OCI-LY1 (cell line): ENCODE measurements around the gene AFF2.

Experiments used
- H2AFZ ChIP-seq: fragments of 200-600 bp; sonication (generic), shearing (Covaris generic); 2 replicates; pipeline ENCODE4 v1.6.0; 2014; ENCODE audit warnings: antibody characterized with exemption, mild to moderate bottlenecking, low read length
- H3F3A ChIP-seq: fragments of 200-600 bp; sonication (generic), shearing (Covaris generic); 2 replicates; pipeline ENCODE4 v1.6.0; 2014; ENCODE audit warnings: mild to moderate bottlenecking, antibody characterized with exemption, low read length, moderate library complexity; ENCODE audit not compliant: insufficient read depth
- H3K27ac ChIP-seq: fragments of 200-600 bp; sonication (generic); 2 replicates; pipeline ENCODE4 v1.5.1; 2014; ENCODE audit warnings: low read length, mixed run types, mild to moderate bottlenecking, low read depth; ENCODE audit not compliant: poor library complexity, severe bottlenecking
- H3K27me3 ChIP-seq: fragments of 200-600 bp; sonication (generic); 2 replicates; pipeline ENCODE4 v1.6.0; 2014; ENCODE audit warnings: antibody characterized with exemption, mild to moderate bottlenecking, low read length, moderate library complexity; ENCODE audit not compliant: insufficient read depth
- H3K36me3 ChIP-seq: fragments of 200-600 bp; sonication (generic); 2 replicates; pipeline ENCODE4 v1.6.1; 2014; ENCODE audit warnings: mild to moderate bottlenecking, antibody characterized with exemption, low read length, moderate library complexity, mixed read lengths; ENCODE audit not compliant: insufficient read depth
- H3K4me1 ChIP-seq: fragments of 200-600 bp; sonication (generic); 2 replicates; pipeline ENCODE4 v1.5.1; 2014; ENCODE audit warnings: mild to moderate bottlenecking, low read length, moderate library complexity; ENCODE audit not compliant: insufficient read depth, severe bottlenecking
- H3K4me2 ChIP-seq: fragments of 200-600 bp; sonication (generic), shearing (Covaris generic); 2 replicates; pipeline ENCODE4 v1.6.1; 2014; ENCODE audit warnings: low read length
- H3K4me3 ChIP-seq: fragments of 200-600 bp; sonication (generic); 2 replicates; pipeline ENCODE4 v1.5.1; 2014; ENCODE audit warnings: low read length, low read depth, mild to moderate bottlenecking, mixed read lengths; ENCODE audit not compliant: poor library complexity, severe bottlenecking
- H3K79me2 ChIP-seq: fragments of 200-600 bp; shearing (Covaris generic); 2 replicates; pipeline ENCODE4 v1.6.1; 2016; ENCODE audit warnings: mixed run types, low read length, mixed read lengths; ENCODE audit not compliant: insufficient read depth
- H3K9ac ChIP-seq: fragments of 200-600 bp; sonication (generic), shearing (Covaris generic); 2 replicates; pipeline ENCODE4 v1.6.1; 2014; ENCODE audit warnings: mild to moderate bottlenecking, low read length, mixed read lengths
- H3K9me2 ChIP-seq: fragments of 200-600 bp; sonication (generic), shearing (Covaris generic); 2 replicates; pipeline ENCODE4 v1.6.1; 2014; ENCODE audit warnings: low read depth, mild to moderate bottlenecking, low read length, mixed read lengths
- H3K9me3 ChIP-seq: fragments of 200-600 bp; shearing (Covaris generic); 2 replicates; pipeline ENCODE4 v1.6.1; 2014; ENCODE audit warnings: low read length, mixed read lengths
- H4K20me1 ChIP-seq: fragments of 200-600 bp; sonication (generic), shearing (Covaris generic); 2 replicates; pipeline ENCODE4 v1.6.0; 2016; ENCODE audit warnings: mild to moderate bottlenecking, low read length; ENCODE audit not compliant: insufficient read depth
- EZH2 ChIP-seq: fragments of 200-600 bp; sonication (generic), shearing (Covaris generic); IDR thresholded peaks from 2 replicates; pipeline ENCODE4 v1.8.0; 2017; ENCODE audit warnings: borderline replicate concordance, mixed run types, mild to moderate bottlenecking, antibody characterized with exemption, low read length, moderate library complexity, mixed read lengths
- TF ChIP-seq, protein P1 (sequence below): fragments of 200-600 bp; sonication (generic), shearing (Covaris generic); IDR thresholded peaks from 2 replicates; pipeline ENCODE4 v1.5.1; 2017; ENCODE audit warnings: mild to moderate bottlenecking, antibody characterized with exemption, low read length, moderate library complexity, mixed read lengths

AFF2 gene

DNA sequence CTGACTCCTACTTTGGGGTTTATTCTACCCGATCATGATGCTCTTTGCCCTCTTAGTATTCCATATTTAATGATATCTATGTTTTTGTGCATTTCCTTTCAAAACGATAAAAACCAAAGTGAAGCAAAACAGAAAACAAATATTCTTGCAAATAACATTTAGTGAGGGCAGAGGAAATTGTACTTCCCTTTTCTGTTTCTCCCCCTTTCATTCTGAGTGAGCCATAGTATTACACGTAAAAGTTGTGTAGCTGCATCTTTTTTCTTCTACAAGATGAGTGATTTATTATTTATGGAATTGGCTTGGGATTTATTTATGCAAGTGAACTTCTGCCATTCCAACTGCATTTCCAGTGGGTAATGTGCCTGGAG, 109.9 kb downstream of the AFF2 start:
- Histone ChIP-seq H3K9me2 (no peaks in the 10 kb centered on the region), H3K27me3 (no peaks in the 10 kb centered on the region), H3F3A (no peaks in the 10 kb centered on the region), H4K20me1 (no peaks in the 10 kb centered on the region), H3K79me2 (peaks cover 10% of the 10 kb centered on the region; the same call in 1 of the 2 replicates), H3K4me1 (peaks cover 52% of the 10 kb centered on the region), H3K36me3 (peaks cover 7% of the 10 kb centered on the region), H3K4me2 (peak overlapping the region; percentile 70), H2AFZ (no peak overlapping the region), H3K9me3 (0 out of 2 replicates have a peak, but pooled peaks cover 2% of the 10 kb centered on the region), H3K27ac (peak overlapping the region; percentile 95), H3K9ac (peak overlapping the region; percentile 41; the same call in 1 of the 2 replicates), H3K4me3 (peak overlapping the region; percentile 43)
- TF ChIP-seq, protein P1, sequence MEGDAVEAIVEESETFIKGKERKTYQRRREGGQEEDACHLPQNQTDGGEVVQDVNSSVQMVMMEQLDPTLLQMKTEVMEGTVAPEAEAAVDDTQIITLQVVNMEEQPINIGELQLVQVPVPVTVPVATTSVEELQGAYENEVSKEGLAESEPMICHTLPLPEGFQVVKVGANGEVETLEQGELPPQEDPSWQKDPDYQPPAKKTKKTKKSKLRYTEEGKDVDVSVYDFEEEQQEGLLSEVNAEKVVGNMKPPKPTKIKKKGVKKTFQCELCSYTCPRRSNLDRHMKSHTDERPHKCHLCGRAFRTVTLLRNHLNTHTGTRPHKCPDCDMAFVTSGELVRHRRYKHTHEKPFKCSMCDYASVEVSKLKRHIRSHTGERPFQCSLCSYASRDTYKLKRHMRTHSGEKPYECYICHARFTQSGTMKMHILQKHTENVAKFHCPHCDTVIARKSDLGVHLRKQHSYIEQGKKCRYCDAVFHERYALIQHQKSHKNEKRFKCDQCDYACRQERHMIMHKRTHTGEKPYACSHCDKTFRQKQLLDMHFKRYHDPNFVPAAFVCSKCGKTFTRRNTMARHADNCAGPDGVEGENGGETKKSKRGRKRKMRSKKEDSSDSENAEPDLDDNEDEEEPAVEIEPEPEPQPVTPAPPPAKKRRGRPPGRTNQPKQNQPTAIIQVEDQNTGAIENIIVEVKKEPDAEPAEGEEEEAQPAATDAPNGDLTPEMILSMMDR, result no peak
- no peak for TF ChIP-seq EZH2

DNA sequence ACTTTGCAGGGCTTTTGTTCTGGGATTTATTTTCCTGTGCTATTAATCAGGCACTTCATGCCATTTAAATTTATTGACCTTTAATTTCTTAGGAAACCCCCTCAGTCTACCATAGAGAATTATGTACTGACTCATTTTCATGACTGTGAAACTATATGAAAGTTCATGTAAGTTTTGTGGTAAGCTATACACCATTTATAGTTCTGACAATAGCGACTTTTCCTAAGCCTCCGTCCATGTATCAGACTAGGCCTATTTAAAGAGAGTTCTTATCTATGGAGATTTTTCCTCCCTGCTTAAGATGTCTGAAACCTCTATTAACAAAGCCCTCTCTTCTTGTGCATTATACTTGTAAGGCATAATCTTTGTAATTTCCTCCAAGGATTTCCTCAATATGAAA, 111.6 kb downstream of the AFF2 start:
- Histone ChIP-seq H3K9ac (no peak overlapping the region; the same call in 1 of the 2 replicates), H3F3A (no peaks in the 10 kb centered on the region), H3K79me2 (peaks cover 14% of the 10 kb centered on the region; the same call in 1 of the 2 replicates), H3K4me1 (peaks cover 52% of the 10 kb centered on the region), H4K20me1 (no peaks in the 10 kb centered on the region), H3K4me3 (no peak overlapping the region), H3K9me3 (0 out of 2 replicates have a peak, but pooled peaks cover under 1% of the 10 kb centered on the region), H3K4me2 (peak overlapping the region; percentile 26; the same call in 1 of the 2 replicates), H3K27ac (peak overlapping the region; percentile 95), H3K27me3 (no peaks in the 10 kb centered on the region), H3K9me2 (no peaks in the 10 kb centered on the region), H3K36me3 (peaks cover under 1% of the 10 kb centered on the region; the same call in 1 of the 2 replicates), H2AFZ (no peak overlapping the region)
- TF ChIP-seq, protein P1, result no peak
- no peak for TF ChIP-seq EZH2

DNA sequence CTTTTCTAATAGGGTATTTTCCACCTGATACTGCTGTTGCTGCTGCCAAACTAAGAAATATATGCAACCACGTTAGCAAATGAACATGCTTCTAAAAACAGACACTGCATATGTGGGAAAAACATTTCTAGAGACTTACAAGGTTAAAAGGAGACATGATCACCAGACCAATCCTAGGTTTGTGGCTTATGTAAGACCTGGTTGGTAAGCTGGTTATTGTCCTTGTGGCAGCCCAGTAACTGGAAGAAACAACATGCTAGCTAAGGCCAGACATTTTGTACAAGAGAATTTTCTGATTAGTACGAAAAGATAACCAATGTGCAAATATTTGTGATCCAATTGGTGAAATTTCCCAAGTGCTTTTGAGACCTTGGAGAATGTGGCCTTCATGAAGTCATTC, 112.0 kb downstream of the AFF2 start:
- H3F3A ChIP-seq, result no peaks in the 10 kb centered on the region
- H3K27me3 ChIP-seq, result no peaks in the 10 kb centered on the region
- no peaks in the 10 kb centered on the region; the same call in 1 of the 2 replicates for H3K36me3 ChIP-seq
- H3K9ac ChIP-seq, result no peak overlapping the region; the same call in 1 of the 2 replicates
- H3K4me3 ChIP-seq, result no peak overlapping the region
- peaks cover 14% of the 10 kb centered on the region; the same call in 1 of the 2 replicates for H3K79me2 ChIP-seq
- no peaks in the 10 kb centered on the region for H3K9me3 ChIP-seq
- H3K4me1 ChIP-seq, result peaks cover 52% of the 10 kb centered on the region
- peak overlapping the region; percentile 26; the same call in 1 of the 2 replicates for H3K4me2 ChIP-seq
- H4K20me1 ChIP-seq, result no peaks in the 10 kb centered on the region
- no peak overlapping the region for H2AFZ ChIP-seq
- peak overlapping the region; percentile 95 for H3K27ac ChIP-seq
- H3K9me2 ChIP-seq, result no peaks in the 10 kb centered on the region
- TF ChIP-seq, protein P1, result no peak
- no peak for TF ChIP-seq EZH2
